ENCODE results near the gene NEK8.

- TF ChIP-seq ZHX1 (conservative IDR thresholded peaks at IDR 0.05; ENCODE audit: low read length) (0 out of 2 replicates have a peak, but pooled peaks have one; percentile 29), ADNP (tag; IDR thresholded peaks at IDR 0.05) (no peak), GTF2F1 (IDR thresholded peaks at IDR 0.05; ENCODE audit: low read depth, low read length) (no peak), MEF2D (tag; conservative IDR thresholded peaks at IDR 0.05; ENCODE audit: low read depth) (no peak), ZNF274 (IDR thresholded peaks at IDR 0.05; ENCODE audit: borderline replicate concordance, low read depth, low read length) (no peak), EP300 (IDR thresholded peaks at IDR 0.05; ENCODE audit: low read length) (no peak), ELF1 (tag; IDR thresholded peaks at IDR 0.05) (no peak)
- TF ChIP-seq, protein P1, sequence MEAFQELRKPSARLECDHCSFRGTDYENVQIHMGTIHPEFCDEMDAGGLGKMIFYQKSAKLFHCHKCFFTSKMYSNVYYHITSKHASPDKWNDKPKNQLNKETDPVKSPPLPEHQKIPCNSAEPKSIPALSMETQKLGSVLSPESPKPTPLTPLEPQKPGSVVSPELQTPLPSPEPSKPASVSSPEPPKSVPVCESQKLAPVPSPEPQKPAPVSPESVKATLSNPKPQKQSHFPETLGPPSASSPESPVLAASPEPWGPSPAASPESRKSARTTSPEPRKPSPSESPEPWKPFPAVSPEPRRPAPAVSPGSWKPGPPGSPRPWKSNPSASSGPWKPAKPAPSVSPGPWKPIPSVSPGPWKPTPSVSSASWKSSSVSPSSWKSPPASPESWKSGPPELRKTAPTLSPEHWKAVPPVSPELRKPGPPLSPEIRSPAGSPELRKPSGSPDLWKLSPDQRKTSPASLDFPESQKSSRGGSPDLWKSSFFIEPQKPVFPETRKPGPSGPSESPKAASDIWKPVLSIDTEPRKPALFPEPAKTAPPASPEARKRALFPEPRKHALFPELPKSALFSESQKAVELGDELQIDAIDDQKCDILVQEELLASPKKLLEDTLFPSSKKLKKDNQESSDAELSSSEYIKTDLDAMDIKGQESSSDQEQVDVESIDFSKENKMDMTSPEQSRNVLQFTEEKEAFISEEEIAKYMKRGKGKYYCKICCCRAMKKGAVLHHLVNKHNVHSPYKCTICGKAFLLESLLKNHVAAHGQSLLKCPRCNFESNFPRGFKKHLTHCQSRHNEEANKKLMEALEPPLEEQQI (IDR thresholded peaks at IDR 0.05): no peak
- TF ChIP-seq, protein P2, sequence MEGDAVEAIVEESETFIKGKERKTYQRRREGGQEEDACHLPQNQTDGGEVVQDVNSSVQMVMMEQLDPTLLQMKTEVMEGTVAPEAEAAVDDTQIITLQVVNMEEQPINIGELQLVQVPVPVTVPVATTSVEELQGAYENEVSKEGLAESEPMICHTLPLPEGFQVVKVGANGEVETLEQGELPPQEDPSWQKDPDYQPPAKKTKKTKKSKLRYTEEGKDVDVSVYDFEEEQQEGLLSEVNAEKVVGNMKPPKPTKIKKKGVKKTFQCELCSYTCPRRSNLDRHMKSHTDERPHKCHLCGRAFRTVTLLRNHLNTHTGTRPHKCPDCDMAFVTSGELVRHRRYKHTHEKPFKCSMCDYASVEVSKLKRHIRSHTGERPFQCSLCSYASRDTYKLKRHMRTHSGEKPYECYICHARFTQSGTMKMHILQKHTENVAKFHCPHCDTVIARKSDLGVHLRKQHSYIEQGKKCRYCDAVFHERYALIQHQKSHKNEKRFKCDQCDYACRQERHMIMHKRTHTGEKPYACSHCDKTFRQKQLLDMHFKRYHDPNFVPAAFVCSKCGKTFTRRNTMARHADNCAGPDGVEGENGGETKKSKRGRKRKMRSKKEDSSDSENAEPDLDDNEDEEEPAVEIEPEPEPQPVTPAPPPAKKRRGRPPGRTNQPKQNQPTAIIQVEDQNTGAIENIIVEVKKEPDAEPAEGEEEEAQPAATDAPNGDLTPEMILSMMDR (IDR thresholded peaks at IDR 0.05 in 2 of 3, conservative IDR thresholded peaks at IDR 0.05 in 1 of 3; ENCODE audit: insufficient read depth in 2 of 3, low read depth in 1 of 3, low read length in 3 of 3): no peak
Observed at GRCh38 chr17:28710861-28711722, 17.5 kb upstream of the NEK8 start.

All from K562 (cell line).